ENCODE data around the gene AOC2. TPM values are rescaled to one million over a fixed set of nuclear protein-coding genes. Genes with fewer than 3 reads are reported as not detected.

AOC2 gene
- total RNA-seq, 1 experiment from 2014 or later, result 1.4 TPM

DNA sequence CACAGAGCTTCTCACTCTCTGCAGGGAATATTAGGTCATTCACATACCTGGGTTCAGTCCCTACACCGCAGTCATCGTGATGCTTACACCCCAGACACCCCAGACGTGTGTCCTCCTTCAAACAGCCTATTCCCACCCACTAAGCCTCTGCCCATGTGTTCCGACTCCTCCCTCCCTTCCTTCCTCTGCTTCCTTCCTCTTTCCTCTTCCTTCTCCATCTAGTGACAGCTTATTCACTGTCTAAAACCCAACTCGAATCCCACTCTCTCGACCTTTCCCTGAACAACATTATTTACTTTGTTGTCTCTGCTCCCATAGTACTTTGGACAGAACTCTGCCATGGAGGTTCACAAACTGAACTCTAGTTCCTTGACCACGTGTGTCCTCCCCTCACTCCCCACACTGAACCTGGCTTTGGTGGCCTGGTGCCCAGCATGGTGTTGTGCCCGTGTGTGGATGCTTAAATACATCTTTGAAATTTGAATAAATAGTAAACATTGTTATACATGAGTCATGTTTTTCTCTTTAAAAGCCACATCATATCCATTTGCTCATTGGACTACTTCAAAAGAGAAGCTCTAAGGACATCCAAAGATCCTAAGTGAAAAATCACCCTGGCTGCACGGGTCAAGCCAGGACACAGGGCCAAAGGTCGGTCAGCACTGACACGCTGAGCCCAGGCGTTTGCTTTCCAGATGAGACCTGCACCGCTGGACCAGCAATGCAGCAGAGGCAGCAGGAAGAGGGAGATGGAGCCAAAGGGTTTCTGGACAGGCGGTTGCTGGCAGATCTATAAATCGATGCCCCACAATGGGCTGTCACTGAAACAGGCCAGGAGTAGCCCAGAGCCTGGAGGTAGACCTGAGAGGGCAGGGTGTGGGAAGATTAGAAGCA, 42.1 kb downstream of the AOC2 start:
- POLR2A ChIA-PET (ENCODE audit: unreplicated experiment), result interaction anchor here (0.6 kb wide), 1 partner anchor 62 kb away, joined by 6 read pairs; no protein-coding TSS in a partner anchor
- H3K9me3 ChIP-seq (ENCODE audit: low read length), result no peaks in the 10 kb centered on the region

DNA sequence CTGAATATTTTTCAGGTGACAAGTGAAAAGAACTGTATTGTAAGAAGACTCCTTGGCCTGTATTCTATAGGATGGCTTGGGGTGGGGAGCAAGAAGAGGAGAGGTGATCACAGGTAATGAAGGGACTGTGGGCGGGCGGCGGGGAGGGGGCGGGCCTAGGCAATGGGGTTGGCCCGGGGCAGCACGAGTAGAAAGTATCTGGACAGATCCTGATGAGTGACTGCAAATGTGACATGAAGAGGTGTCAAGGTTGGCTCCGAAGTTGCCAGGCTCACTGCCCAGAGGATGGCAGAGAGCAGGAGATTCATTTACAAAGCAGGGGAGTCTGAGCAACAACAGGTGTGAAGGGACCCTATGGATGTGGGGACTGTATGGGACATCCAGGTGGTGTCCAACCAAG, 45.4 kb downstream of the AOC2 start:
- Histone ChIP-seq H2AFZ (ENCODE audit: low read length) (no peak overlapping the region), H3K9me3 (ENCODE audit: low read length) (no peaks in the 10 kb centered on the region), H4K20me1 (ENCODE audit: low read length) (no peaks in the 10 kb centered on the region), H3K27ac (ENCODE audit: low read length) (no peak overlapping the region), H3F3A (ENCODE audit: low read length, unreplicated experiment) (no peaks in the 10 kb centered on the region), H3K79me2 (ENCODE audit: low read length) (no peaks in the 10 kb centered on the region), H3K27me3 (ENCODE audit: low read length) (no peaks in the 10 kb centered on the region), H3K4me3 (ENCODE audit: low read length) (no peak overlapping the region), H3K9ac (ENCODE audit: low read length) (no peak overlapping the region), H3K4me2 (ENCODE audit: low read length) (no peak overlapping the region), H3K9me2 (replicated peaks; ENCODE audit: low read length) (no peaks in the 10 kb centered on the region), H3K36me3 (ENCODE audit: low read depth, low read length) (no peaks in the 10 kb centered on the region), H3K4me1 (ENCODE audit: insufficient read depth, low read length) (peaks cover 9% of the 10 kb centered on the region)
- ChIA-PET CTCF (no interaction called here), POLR2A (ENCODE audit: unreplicated experiment) (no interaction called here)
- no peak for DNase-seq
- no TSS peak for BruUV-seq (replicated peaks)
- TF ChIP-seq, protein P1, sequence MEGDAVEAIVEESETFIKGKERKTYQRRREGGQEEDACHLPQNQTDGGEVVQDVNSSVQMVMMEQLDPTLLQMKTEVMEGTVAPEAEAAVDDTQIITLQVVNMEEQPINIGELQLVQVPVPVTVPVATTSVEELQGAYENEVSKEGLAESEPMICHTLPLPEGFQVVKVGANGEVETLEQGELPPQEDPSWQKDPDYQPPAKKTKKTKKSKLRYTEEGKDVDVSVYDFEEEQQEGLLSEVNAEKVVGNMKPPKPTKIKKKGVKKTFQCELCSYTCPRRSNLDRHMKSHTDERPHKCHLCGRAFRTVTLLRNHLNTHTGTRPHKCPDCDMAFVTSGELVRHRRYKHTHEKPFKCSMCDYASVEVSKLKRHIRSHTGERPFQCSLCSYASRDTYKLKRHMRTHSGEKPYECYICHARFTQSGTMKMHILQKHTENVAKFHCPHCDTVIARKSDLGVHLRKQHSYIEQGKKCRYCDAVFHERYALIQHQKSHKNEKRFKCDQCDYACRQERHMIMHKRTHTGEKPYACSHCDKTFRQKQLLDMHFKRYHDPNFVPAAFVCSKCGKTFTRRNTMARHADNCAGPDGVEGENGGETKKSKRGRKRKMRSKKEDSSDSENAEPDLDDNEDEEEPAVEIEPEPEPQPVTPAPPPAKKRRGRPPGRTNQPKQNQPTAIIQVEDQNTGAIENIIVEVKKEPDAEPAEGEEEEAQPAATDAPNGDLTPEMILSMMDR (conservative IDR thresholded peaks at IDR 0.05; ENCODE audit: low read depth, low read length), result no peak
- TF ChIP-seq EZH2phosphoT487 (IDR thresholded peaks at IDR 0.05; ENCODE audit: borderline replicate concordance, low read length), result no peak
- TF ChIP-seq EZH2 (IDR thresholded peaks at IDR 0.05; ENCODE audit: low read length, unreplicated experiment), result no peak
- no peak for ATAC-seq
- intact Hi-C loops (cut with micrococcal nuclease), result no loop called here

More for the DNA sequence above, 42.1 kb downstream of the AOC2 start:
- DNase-seq (no peak), ATAC-seq (no peak)
- no peak for TF ChIP-seq EZH2 (IDR thresholded peaks at IDR 0.05; ENCODE audit: low read length, unreplicated experiment)
- TF ChIP-seq EZH2phosphoT487 (IDR thresholded peaks at IDR 0.05; ENCODE audit: borderline replicate concordance, low read length), result no peak
- TF ChIP-seq, protein P1 (conservative IDR thresholded peaks at IDR 0.05; ENCODE audit: low read depth, low read length), result no peak
- Histone ChIP-seq H3K4me3 (ENCODE audit: low read length) (no peak overlapping the region), H3K36me3 (ENCODE audit: low read depth, low read length) (no peaks in the 10 kb centered on the region), H3K9me2 (replicated peaks; ENCODE audit: low read length) (no peaks in the 10 kb centered on the region), H4K20me1 (ENCODE audit: low read length) (no peaks in the 10 kb centered on the region), H3K9ac (ENCODE audit: low read length) (no peak overlapping the region), H3K27ac (ENCODE audit: low read length) (no peak overlapping the region), H3K27me3 (ENCODE audit: low read length) (no peaks in the 10 kb centered on the region), H3K4me1 (ENCODE audit: insufficient read depth, low read length) (no peaks in the 10 kb centered on the region), H3K79me2 (ENCODE audit: low read length) (no peaks in the 10 kb centered on the region), H2AFZ (ENCODE audit: low read length) (no peak overlapping the region), H3F3A (ENCODE audit: low read length, unreplicated experiment) (no peaks in the 10 kb centered on the region), H3K4me2 (ENCODE audit: low read length) (no peak overlapping the region)
- no TSS peak for BruUV-seq (replicated peaks)
- intact Hi-C loops (cut with micrococcal nuclease), result no loop called here
- CTCF ChIA-PET, result no interaction called here

DNA sequence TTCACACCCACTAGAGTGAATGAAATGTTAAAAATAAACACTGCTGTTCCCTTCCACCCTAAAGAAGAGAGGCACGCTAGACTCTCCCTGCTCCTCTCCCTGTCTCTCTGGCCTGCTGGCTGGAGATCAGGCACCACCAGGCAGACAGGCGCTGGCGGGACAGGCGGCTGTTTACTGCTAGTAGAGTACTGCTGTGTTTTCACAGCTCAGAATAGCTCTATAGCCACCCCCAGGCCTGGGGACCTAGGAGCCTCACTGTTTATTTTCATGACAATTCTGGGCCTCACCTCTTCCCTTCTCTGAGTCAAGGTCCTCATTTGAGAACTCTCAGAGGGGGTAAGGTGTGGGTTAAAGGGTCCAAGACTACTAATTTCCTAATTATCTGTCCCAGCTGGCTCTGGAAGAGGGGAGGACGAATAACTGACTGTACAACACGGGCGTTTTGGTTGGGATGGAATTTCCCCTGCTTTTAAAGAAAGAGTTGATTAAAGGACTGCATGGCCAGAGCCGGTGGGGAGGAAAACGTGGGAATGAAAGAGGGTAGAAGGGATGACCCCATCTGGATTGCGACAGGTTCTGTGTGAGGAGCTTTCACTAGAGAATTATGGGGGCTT, 47.3 kb downstream of the AOC2 start:
- no peak overlapping the region for H3K4me2 ChIP-seq (ENCODE audit: low read length)
- CTCF ChIA-PET, result no interaction called here
- H3K36me3 ChIP-seq (ENCODE audit: low read depth, low read length), result no peaks in the 10 kb centered on the region
- H3K27ac ChIP-seq (ENCODE audit: low read length), result no peak overlapping the region
- no peaks in the 10 kb centered on the region for H3K9me2 ChIP-seq (replicated peaks; ENCODE audit: low read length)
- TF ChIP-seq EZH2phosphoT487 (IDR thresholded peaks at IDR 0.05; ENCODE audit: borderline replicate concordance, low read length) (no peak), EZH2 (IDR thresholded peaks at IDR 0.05; ENCODE audit: low read length, unreplicated experiment) (no peak)
- TF ChIP-seq, protein P1 (conservative IDR thresholded peaks at IDR 0.05; ENCODE audit: low read depth, low read length), result no peak
- no peaks in the 10 kb centered on the region for H4K20me1 ChIP-seq (ENCODE audit: low read length)
- no peaks in the 10 kb centered on the region for H3K79me2 ChIP-seq (ENCODE audit: low read length)
- H3F3A ChIP-seq (ENCODE audit: low read length, unreplicated experiment), result no peaks in the 10 kb centered on the region
- H3K27me3 ChIP-seq (ENCODE audit: low read length), result no peaks in the 10 kb centered on the region
- no peak for DNase-seq
- no TSS peak for BruUV-seq (replicated peaks)
- POLR2A ChIA-PET (ENCODE audit: unreplicated experiment), result no interaction called here
- H3K4me1 ChIP-seq (ENCODE audit: insufficient read depth, low read length), result peaks cover 17% of the 10 kb centered on the region
- H3K9me3 ChIP-seq (ENCODE audit: low read length), result no peaks in the 10 kb centered on the region
- no peak overlapping the region for H3K9ac ChIP-seq (ENCODE audit: low read length)
- no peak for ATAC-seq
- H3K4me3 ChIP-seq (ENCODE audit: low read length), result no peak overlapping the region
- intact Hi-C loops (cut with micrococcal nuclease), result no loop called here
- H2AFZ ChIP-seq (ENCODE audit: low read length), result no peak overlapping the region
